Astrocyte (in vitro differentiated cells and primary cell): ENCODE measurements around the gene ABHD16B. TPM values are rescaled to one million over a fixed set of nuclear protein-coding genes. Genes with fewer than 3 reads are reported as not detected.
A peak's percentile ranks its signal among the peaks of the same experiment; 100 is the strongest.

Experiments used
- DNase-seq: peaks from one replicate; pipeline ENCODE4 v3.0.0-alpha.2; 2010; ENCODE audit warnings: low read depth
- FAIRE-seq: peaks from 2 replicates; lab custom pipeline; 2011; peaks lifted over from hg19 to GRCh38; lab: Jason Lieb, UNC
- H2AFZ ChIP-seq: 2 replicates; pipeline ENCODE4 v1.6.0; 2012; ENCODE audit warnings: low read depth, low read length, inconsistent platforms
- H3K27ac ChIP-seq: 2 replicates; pipeline ENCODE4 v1.5.1; 2011; ENCODE audit warnings: low read depth, low read length, inconsistent platforms
- H3K27me3 ChIP-seq: 2 replicates; pipeline ENCODE4 v1.6.0; 2011; ENCODE audit warnings: low read length, inconsistent platforms; ENCODE audit not compliant: insufficient read depth
- H3K36me3 ChIP-seq: 2 replicates; pipeline ENCODE4 v1.5.1; 2011; ENCODE audit warnings: low read length, inconsistent platforms; ENCODE audit not compliant: insufficient read depth
- H3K4me1 ChIP-seq: 2 replicates; pipeline ENCODE4 v1.5.1; 2011; ENCODE audit warnings: low read length, inconsistent platforms; ENCODE audit not compliant: insufficient read depth
- H3K4me2 ChIP-seq: 2 replicates; pipeline ENCODE4 v1.6.0; 2012; ENCODE audit warnings: low read length, inconsistent platforms
- H3K4me3 ChIP-seq: 2 replicates; pipeline ENCODE4 v1.5.1; 2011; ENCODE audit warnings: low read depth, mild to moderate bottlenecking, low read length, inconsistent platforms; ENCODE audit not compliant: insufficient read depth
- H3K79me2 ChIP-seq: 2 replicates; pipeline ENCODE4 v1.6.0; 2012; ENCODE audit warnings: mild to moderate bottlenecking, low read length, inconsistent platforms; ENCODE audit not compliant: insufficient read depth
- H3K9ac ChIP-seq: 2 replicates; pipeline ENCODE4 v1.6.0; 2012; ENCODE audit warnings: mild to moderate bottlenecking, low read length, inconsistent platforms
- H3K9me3 ChIP-seq: 2 replicates; pipeline ENCODE4 v1.5.1; 2012; ENCODE audit warnings: low read depth, mild to moderate bottlenecking, low read length, inconsistent platforms; ENCODE audit not compliant: insufficient read depth
- H4K20me1 ChIP-seq: 2 replicates; pipeline ENCODE4 v1.6.0; 2012; ENCODE audit warnings: low read length, inconsistent platforms; ENCODE audit not compliant: insufficient read depth
- H3K27ac Mint-ChIP-seq: one replicate; pipeline ENCODE4 v1.8.0; 2021; ENCODE audit warnings: mild to moderate bottlenecking, mixed read lengths; ENCODE audit not compliant: unreplicated experiment
- H3K27me3 Mint-ChIP-seq: one replicate; pipeline ENCODE4 v1.8.0; 2021; ENCODE audit warnings: low read depth, mixed read lengths; ENCODE audit not compliant: unreplicated experiment
- H3K36me3 Mint-ChIP-seq: one replicate; pipeline ENCODE4 v1.8.0; 2021; ENCODE audit warnings: low read depth, mixed read lengths; ENCODE audit not compliant: unreplicated experiment
- H3K4me1 Mint-ChIP-seq: one replicate; pipeline ENCODE4 v1.8.0; 2021; ENCODE audit warnings: low read depth, mixed read lengths; ENCODE audit not compliant: unreplicated experiment
- H3K4me3 Mint-ChIP-seq: one replicate; pipeline ENCODE4 v1.8.0; 2021; ENCODE audit warnings: mild to moderate bottlenecking, moderate library complexity, mixed read lengths; ENCODE audit not compliant: unreplicated experiment
- H3K9me3 Mint-ChIP-seq: one replicate; pipeline ENCODE4 v1.8.0; 2021; ENCODE audit warnings: mild to moderate bottlenecking, mixed read lengths; ENCODE audit not compliant: unreplicated experiment
- CTCF ChIP-seq: IDR thresholded peaks from 2 replicates; pipeline ENCODE4 v1.5.1; 2011; ENCODE audit warnings: low read depth, mild to moderate bottlenecking, inconsistent platforms, low read length, moderate library complexity; ENCODE audit not compliant: insufficient read depth
- EZH2 ChIP-seq: IDR thresholded peaks from 2 replicates; pipeline ENCODE4 v1.6.1; 2012; ENCODE audit warnings: mild to moderate bottlenecking, low read length, inconsistent platforms; ENCODE audit not compliant: insufficient read depth
- total RNA-seq: library from RNA; stranded (reverse); gene quantifications from 2 replicates; pipeline ENCODE4 v1.2.1, GENCODE V29; 2021

Gene ABHD16B
- total RNA-seq, 1 donor from 2014 or later: not detected

GRCh38 chr20:63863798-63864544, 2.7 kb downstream of the ABHD16B start:
- H3K27ac ChIP-seq: peak overlapping the region; percentile 51
- TF ChIP-seq EZH2 (no peak), CTCF (peak; percentile 45)
- no peak for FAIRE-seq
- peaks cover 12% of the 10 kb centered on the region for H3K4me1 ChIP-seq
- peak overlapping the region; percentile 86 for H3K4me3 ChIP-seq
- H3K36me3 ChIP-seq: peaks cover 6% of the 10 kb centered on the region
- Mint-ChIP-seq H3K4me3 (peak overlapping the region; percentile 98), H3K27me3 (no peaks in the 10 kb centered on the region), H3K4me1 (peaks cover 13% of the 10 kb centered on the region), H3K36me3 (peaks cover 6% of the 10 kb centered on the region), H3K27ac (peak overlapping the region; percentile 94), H3K9me3 (no peaks in the 10 kb centered on the region)
- peak overlapping the region; percentile 91 for H3K4me2 ChIP-seq
- peak overlapping the region; percentile 80 for H2AFZ ChIP-seq
- peaks cover 55% of the 10 kb centered on the region for H3K79me2 ChIP-seq
- peak overlapping the region; percentile 94 for H3K9ac ChIP-seq
- peak; percentile 57 for DNase-seq
- no peaks in the 10 kb centered on the region for H3K27me3 ChIP-seq
- H4K20me1 ChIP-seq: peaks cover 28% of the 10 kb centered on the region
- H3K9me3 ChIP-seq: no peaks in the 10 kb centered on the region

- H3K79me2 ChIP-seq: peaks cover 61% of the 10 kb centered on the region
- H2AFZ ChIP-seq: peak overlapping the region; percentile 80
- H3K4me1 Mint-ChIP-seq: peaks cover 12% of the 10 kb centered on the region
- no peak for TF ChIP-seq EZH2
- TF ChIP-seq CTCF: no peak
- H3K36me3 Mint-ChIP-seq: peaks cover 5% of the 10 kb centered on the region
- peak overlapping the region; percentile 94 for H3K9ac ChIP-seq
- FAIRE-seq (no peak), DNase-seq (no peak)
- peak overlapping the region; percentile 51 for H3K27ac ChIP-seq
- H3K9me3 ChIP-seq: no peaks in the 10 kb centered on the region
- peak overlapping the region; percentile 86 for H3K4me3 ChIP-seq
- peaks cover 12% of the 10 kb centered on the region for H3K36me3 ChIP-seq
- peak overlapping the region; percentile 94 for H3K27ac Mint-ChIP-seq
- H4K20me1 ChIP-seq: peaks cover 34% of the 10 kb centered on the region
- peak overlapping the region; percentile 98 for H3K4me3 Mint-ChIP-seq
- peaks cover 9% of the 10 kb centered on the region for H3K4me1 ChIP-seq
- no peaks in the 10 kb centered on the region for H3K27me3 ChIP-seq
- no peaks in the 10 kb centered on the region for H3K27me3 Mint-ChIP-seq
- peak overlapping the region; percentile 91 for H3K4me2 ChIP-seq
- no peaks in the 10 kb centered on the region for H3K9me3 Mint-ChIP-seq
Observed at GRCh38 chr20:63864545-63864977, 3.3 kb downstream of the ABHD16B start.
